ES-I3 (cell line): ENCODE measurements around the gene STX3.
A peak's percentile ranks its signal among the peaks of the same experiment; 100 is the strongest.

Experiments used
- H3K36me3 ChIP-seq: 2 replicates; pipeline ENCODE4 v1.6.1; 2013; ENCODE audit warnings: mild to moderate bottlenecking, low read length, control low read depth, moderate library complexity; ENCODE audit not compliant: insufficient read depth
- H3K4me1 ChIP-seq: 2 replicates; pipeline ENCODE4 v1.6.1; 2013; ENCODE audit warnings: mild to moderate bottlenecking, control low read depth, low read length; ENCODE audit not compliant: insufficient read depth
- H3K9ac ChIP-seq: 2 replicates; pipeline ENCODE4 v1.6.1; 2013; ENCODE audit warnings: low read depth, mild to moderate bottlenecking, low read length, moderate library complexity
- H3K9me3 ChIP-seq: 2 replicates; pipeline ENCODE4 v1.6.1; 2013; ENCODE audit warnings: mild to moderate bottlenecking, low read length, moderate library complexity; ENCODE audit not compliant: control insufficient read depth, insufficient read depth

The STX3 gene

GRCh38 chr11:59787816-59788215, 32.6 kb downstream of the STX3 start:
- peaks cover 23% of the 10 kb centered on the region for H3K36me3 ChIP-seq

GRCh38 chr11:59791639-59792038, 36.5 kb downstream of the STX3 start:
- Histone ChIP-seq H3K4me1 (no peaks in the 10 kb centered on the region), H3K36me3 (peaks cover 38% of the 10 kb centered on the region), H3K9ac (no peak overlapping the region), H3K9me3 (no peaks in the 10 kb centered on the region)

More at GRCh38 chr11:59787816-59788215, 32.6 kb downstream of the STX3 start:
- H3K9me3 ChIP-seq, result no peaks in the 10 kb centered on the region; the same call in none of the 2 replicates
- no peak overlapping the region for H3K9ac ChIP-seq
- H3K4me1 ChIP-seq, result no peaks in the 10 kb centered on the region

GRCh38 chr11:59792507-59792906, 37.3 kb downstream of the STX3 start:
- Histone ChIP-seq H3K9ac (no peak overlapping the region), H3K36me3 (peaks cover 38% of the 10 kb centered on the region), H3K4me1 (no peaks in the 10 kb centered on the region), H3K9me3 (no peaks in the 10 kb centered on the region)

- Histone ChIP-seq H3K36me3 (peaks cover 33% of the 10 kb centered on the region), H3K9me3 (no peaks in the 10 kb centered on the region), H3K9ac (no peak overlapping the region), H3K4me1 (no peaks in the 10 kb centered on the region)
These were observed 39.2 kb downstream of the STX3 start for GRCh38 chr11:59794417-59794816.

GRCh38 chr11:59800390-59801025, 45.3 kb downstream of the STX3 start:
- Histone ChIP-seq H3K4me1 (peaks cover 4% of the 10 kb centered on the region; the same call in 1 of the 2 replicates), H3K36me3 (peaks cover 21% of the 10 kb centered on the region), H3K9ac (no peak overlapping the region), H3K9me3 (no peaks in the 10 kb centered on the region)

- H3K4me1 ChIP-seq, result peaks cover 4% of the 10 kb centered on the region; the same call in 1 of the 2 replicates
- no peaks in the 10 kb centered on the region for H3K9me3 ChIP-seq
- H3K36me3 ChIP-seq, result peaks cover 21% of the 10 kb centered on the region
- no peak overlapping the region for H3K9ac ChIP-seq
These were observed 46.1 kb downstream of the STX3 start for GRCh38 chr11:59801160-59801706.

- Histone ChIP-seq H3K4me1 (peaks cover 4% of the 10 kb centered on the region; the same call in 1 of the 2 replicates), H3K9me3 (no peaks in the 10 kb centered on the region), H3K9ac (no peak overlapping the region), H3K36me3 (peaks cover 24% of the 10 kb centered on the region)
These were observed 46.9 kb downstream of the STX3 start for GRCh38 chr11:59801981-59802638.

- Histone ChIP-seq H3K9ac (no peak overlapping the region), H3K36me3 (peaks cover 26% of the 10 kb centered on the region)
These were observed 47.5 kb downstream of the STX3 start for GRCh38 chr11:59802639-59803176.

GRCh38 chr11:59804061-59804460, 48.9 kb downstream of the STX3 start:
- H3K9me3 ChIP-seq, result no peaks in the 10 kb centered on the region
- H3K9ac ChIP-seq, result no peak overlapping the region
- H3K4me1 ChIP-seq, result peaks cover 4% of the 10 kb centered on the region; the same call in 1 of the 2 replicates
- peaks cover 29% of the 10 kb centered on the region for H3K36me3 ChIP-seq

More at GRCh38 chr11:59802639-59803176, 47.5 kb downstream of the STX3 start:
- H3K4me1 ChIP-seq, result peaks cover 4% of the 10 kb centered on the region; the same call in 1 of the 2 replicates
- no peaks in the 10 kb centered on the region for H3K9me3 ChIP-seq

GRCh38 chr11:59807047-59807610, 52.0 kb downstream of the STX3 start:
- Histone ChIP-seq H3K9ac (no peak overlapping the region), H3K9me3 (no peaks in the 10 kb centered on the region), H3K4me1 (peaks cover 1% of the 10 kb centered on the region; the same call in 1 of the 2 replicates), H3K36me3 (peaks cover 17% of the 10 kb centered on the region)

GRCh38 chr11:59810189-59810910, 55.2 kb downstream of the STX3 start, which contains the start of gene MRPL16:
TSS of gene MRPL16 (minus strand) at chr11:59810778. CDS start at chr11:59810658, 120 bp downstream.
- peaks cover 14% of the 10 kb centered on the region for H3K4me1 ChIP-seq
- H3K9me3 ChIP-seq, result no peaks in the 10 kb centered on the region; the same call in 1 of the 2 replicates
- peaks cover 17% of the 10 kb centered on the region for H3K36me3 ChIP-seq
- peak within 1 kb of the TSS; percentile 98 for H3K9ac ChIP-seq

GRCh38 chr11:59810911-59811259, 55.7 kb downstream of the STX3 start:
- Histone ChIP-seq H3K9ac (peak overlapping the region; percentile 98), H3K4me1 (peaks cover 15% of the 10 kb centered on the region), H3K9me3 (no peaks in the 10 kb centered on the region; the same call in 1 of the 2 replicates), H3K36me3 (peaks cover 14% of the 10 kb centered on the region)

GRCh38 chr11:59812220-59812619, 57.0 kb downstream of the STX3 start:
- Histone ChIP-seq H3K4me1 (peaks cover 25% of the 10 kb centered on the region), H3K9me3 (no peaks in the 10 kb centered on the region; the same call in 1 of the 2 replicates), H3K9ac (no peak overlapping the region), H3K36me3 (peaks cover 4% of the 10 kb centered on the region)

- H3K4me1 ChIP-seq, result peaks cover 25% of the 10 kb centered on the region
- H3K36me3 ChIP-seq, result no peaks in the 10 kb centered on the region
- H3K9ac ChIP-seq, result no peak overlapping the region
- no peaks in the 10 kb centered on the region; the same call in 1 of the 2 replicates for H3K9me3 ChIP-seq
These were observed 58.2 kb downstream of the STX3 start for GRCh38 chr11:59813364-59813763.
